ENCODE results near the gene SMURF2. TPM values are rescaled to one million over a fixed set of nuclear protein-coding genes. Genes with fewer than 3 reads are reported as not detected.
A peak's percentile ranks its signal among the peaks of the same experiment; 100 is the strongest.
"Not testable (repeated sequence)": the region's sequence is repeated elsewhere in the genome, so short reads cannot be mapped to it uniquely, and the experiment has no call there.

SMURF2 gene
- polyA plus RNA-seq, 12 donors: 15.4 to 34.8 (median 28.7) TPM; not detected in 1

- DNase-seq: not testable (repeated sequence)
These were observed 6.0 kb upstream of the SMURF2 start for GRCh38 chr17:64667807-64668721.

GRCh38 chr17:64664299-64664981, 2.3 kb upstream of the SMURF2 start:
- not testable (repeated sequence) for DNase-seq

- DNase-seq: not testable (repeated sequence)
These were observed 1.7 kb upstream of the SMURF2 start for GRCh38 chr17:64663836-64664235.

GRCh38 chr17:64662774-64663367, 764 bp upstream of the SMURF2 start:
- DNase-seq: no peak

DNA sequence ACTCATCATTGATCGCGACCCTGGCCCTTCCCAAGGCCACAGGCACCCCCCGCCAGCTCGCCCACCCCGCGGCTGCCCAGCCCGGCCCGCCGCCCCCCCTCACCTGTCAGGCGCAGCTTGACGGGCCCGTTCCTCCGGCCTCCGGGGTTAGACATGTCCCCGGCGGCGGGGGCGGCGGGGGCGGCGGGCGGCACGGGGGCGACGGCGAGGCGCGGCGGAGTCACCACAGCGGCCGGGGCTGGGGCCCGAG, 456 bp downstream of the SMURF2 start:
- no peak for DNase-seq

DNA sequence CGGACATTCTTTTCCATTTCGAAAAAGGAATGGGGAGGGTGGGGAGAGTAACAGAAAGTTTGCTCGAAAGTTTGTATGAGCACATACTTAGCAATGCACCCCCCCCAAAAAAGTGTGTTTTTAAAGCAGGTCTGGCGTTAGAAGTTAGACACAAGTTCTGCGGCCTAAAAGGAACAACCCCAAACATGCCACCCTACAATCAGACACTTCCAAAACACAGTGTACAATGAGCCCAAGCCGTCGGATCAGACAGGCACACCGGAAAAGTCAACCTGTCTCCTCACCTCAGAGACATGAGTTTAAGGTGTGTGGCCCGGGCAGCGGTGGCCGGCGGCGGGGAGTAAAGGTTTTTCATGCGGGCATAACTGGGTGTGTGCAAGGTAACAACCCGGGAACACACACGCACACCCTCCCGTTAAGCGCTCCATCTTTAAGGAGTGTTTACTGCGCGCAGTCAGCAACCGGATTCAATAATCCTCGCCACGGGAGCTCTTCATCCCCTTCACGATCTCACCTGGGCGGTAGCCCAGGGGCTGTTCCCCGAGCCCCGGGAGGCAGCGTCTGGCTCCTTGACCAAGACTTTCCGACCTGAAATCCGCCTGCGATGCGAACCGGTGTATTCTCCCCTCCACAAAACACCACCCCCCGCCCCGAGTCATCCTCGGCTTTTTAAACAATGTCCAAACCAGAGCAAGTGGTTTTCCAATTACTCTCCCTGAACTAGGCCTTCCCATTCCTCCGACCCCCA, 955 bp downstream of the SMURF2 start:
- peak; percentile 24 for DNase-seq

DNA sequence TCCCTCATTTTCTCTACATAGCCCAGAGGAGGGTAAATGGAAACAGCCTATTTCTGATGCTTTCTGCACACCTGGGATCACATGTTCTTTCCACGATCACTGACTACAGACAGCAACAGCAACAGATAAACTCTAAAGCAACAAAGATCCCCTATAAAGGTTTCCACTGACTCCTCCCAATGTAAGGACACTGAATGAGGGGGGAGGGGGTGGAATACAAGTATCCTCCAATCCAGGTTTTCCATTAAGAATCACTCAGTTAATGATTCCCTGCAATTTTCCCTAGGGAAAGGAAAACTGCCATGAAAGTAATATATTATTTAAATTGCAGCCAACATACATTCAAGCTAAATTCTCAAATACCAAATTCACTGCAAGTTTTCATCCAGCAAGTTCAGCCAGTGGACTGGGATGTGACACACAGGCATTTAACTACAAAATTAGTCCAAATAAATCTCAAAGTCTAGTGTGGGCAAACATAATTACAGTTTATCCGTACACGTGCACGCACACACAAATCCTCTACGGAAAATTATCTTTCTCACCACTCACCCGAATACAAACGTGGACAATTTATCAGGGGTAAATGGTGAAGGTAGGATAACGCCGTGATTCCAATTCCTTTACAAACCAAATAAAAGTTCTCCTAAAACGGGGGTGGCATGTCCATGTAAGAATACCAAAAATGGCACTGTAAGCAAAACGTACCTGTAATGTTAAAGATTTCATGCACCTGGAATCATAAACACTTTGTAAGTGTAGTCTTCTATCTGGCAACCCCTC, 1.7 kb downstream of the SMURF2 start:
- DNase-seq: peak; percentile 17

DNA sequence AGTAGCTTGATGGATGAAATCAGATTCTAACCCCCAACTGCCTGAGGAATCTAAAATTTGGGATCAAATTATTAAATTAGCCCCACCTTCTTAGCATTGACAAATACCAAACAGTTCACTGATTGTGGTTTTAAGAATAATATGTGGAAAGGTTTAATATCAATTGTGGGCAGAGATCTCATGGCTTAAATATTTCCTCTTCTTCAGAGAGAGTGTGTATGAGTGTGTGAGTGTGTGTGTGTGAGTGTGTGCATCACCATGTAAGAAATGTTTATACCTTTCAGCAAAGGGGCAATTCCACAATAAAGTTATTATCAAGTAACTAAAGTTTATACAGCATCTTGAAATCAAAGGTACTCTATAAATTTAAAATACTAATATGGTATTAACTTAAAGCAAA, 3.2 kb downstream of the SMURF2 start:
- no peak for DNase-seq

- DNase-seq: no peak
These were observed 4.4 kb downstream of the SMURF2 start for GRCh38 chr17:64657610-64658125.

DNA sequence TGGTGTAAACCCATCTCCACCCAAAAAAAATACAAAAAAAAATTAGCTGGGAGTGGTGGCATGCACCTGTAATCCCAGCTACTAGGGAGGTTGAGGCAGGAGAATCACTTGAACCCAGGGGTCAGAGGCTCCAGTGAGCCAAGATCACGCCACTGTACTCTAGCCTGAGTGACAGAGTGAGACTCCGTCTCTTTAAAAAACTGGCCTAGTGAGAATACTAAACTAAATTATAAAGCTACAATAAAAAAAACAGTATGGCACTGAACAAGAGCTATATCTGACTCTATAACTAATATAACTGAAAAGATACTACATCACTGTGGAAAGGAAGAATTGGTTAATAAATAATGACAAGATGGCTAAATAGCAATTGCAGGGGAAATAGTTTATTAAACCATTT, 6.4 kb downstream of the SMURF2 start:
- no peak for DNase-seq

DNA sequence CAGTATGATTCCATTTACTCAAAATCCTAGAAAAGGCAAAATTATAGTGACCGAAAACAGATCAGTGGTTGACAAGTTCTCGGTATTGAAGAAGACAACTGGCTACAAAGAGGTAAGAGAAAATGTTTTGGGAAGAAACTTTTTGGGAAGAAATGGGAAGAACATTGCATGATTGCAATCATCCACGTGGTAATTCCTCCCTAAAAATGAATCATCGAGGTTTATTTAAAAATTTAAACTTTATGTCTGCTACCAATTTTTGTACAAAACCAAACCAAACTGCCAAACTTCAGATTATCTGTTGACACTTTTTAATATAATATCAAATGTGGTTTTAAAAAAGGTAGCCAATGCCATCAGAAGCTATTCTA, 8.1 kb downstream of the SMURF2 start:
- DNase-seq: no peak

DNA sequence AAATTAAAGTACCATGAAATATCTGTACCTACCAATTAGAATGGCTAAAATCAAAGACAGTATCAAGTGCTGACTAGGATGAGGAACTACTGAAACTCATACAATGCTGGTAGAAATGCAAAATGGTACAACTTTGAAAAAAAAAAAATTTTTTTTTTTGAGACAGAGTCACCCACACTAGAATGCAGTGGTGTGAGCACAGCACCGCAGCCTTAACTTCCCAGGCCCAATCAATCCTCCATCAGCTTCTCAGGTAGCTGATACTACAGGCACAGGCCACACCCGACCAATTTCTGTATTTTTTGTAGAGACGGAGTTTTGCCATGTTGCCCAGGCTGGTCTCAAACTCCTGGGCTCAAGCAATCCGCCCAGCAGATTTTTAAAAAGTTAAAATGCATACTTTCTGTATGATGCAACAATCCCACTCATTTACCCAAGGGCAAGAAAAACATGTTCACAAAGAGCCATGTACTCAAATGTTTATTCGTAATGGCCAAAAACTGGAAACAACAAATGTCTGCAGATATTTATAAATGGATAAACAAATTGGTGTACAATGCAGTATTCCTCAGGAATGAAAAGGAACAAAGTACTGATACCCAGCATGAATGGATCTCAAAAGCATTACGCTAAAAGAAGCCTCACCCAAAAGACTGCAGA, 8.7 kb downstream of the SMURF2 start:
- no peak for DNase-seq

DNA sequence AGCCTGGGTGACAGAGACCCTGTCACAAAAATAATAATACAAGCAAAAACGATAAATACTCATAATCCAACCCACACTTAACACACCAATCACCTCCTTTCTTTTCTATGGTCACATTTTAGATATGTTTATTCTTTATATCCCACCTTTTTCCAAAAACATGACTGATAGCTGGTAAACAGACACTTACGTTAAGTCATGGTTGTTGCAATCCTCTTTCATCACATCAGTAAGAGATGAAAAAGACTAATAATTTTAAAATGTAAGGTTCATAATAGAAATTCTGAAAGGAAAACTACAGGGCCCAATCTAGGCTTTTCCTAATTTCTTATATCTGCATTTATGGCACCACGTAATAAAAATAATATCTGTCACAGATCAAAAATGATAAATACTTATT, 10.2 kb downstream of the SMURF2 start:
- no peak for DNase-seq

- DNase-seq: no peak
These were observed 13.9 kb downstream of the SMURF2 start for GRCh38 chr17:64648234-64648633.

DNA sequence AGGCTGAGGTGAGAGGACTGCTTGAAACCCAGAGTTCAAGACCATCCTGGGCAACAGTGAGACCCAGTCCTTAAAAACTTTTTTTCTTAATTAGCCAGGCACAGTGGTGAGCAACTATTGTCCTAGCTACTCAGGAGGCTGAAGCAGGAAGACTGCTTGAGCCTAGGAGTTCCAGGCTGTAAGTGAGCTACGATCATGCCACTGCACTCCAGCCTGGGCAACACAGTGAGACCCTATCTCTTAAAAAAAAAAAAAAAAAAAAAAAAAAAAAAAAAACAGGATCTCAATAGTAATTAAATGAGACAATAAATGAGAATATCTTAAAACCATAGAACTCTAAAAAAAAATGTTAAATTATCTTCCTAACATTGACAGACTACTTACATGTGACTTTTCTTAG, 14.3 kb downstream of the SMURF2 start:
- no peak for DNase-seq

DNA sequence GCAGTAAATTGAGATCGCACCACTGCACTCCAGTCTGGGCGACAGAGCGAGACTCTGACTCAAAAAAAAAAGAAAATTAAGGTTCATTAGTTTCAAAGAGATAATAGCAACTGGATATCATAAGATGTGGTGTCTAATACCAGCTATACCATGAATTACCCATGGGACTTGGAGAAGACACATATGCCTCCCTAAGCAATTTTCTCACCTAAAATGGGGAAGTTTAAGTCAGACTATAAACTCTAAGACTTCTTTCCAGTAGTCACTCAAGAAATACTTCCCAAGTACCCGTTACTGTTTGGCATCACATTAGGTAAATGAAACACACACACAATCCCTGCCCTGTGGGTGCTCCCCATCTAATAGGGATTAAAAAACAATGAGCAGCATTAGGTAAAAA, 22.6 kb downstream of the SMURF2 start:
- no peak for DNase-seq

GRCh38 chr17:64638552-64639203, 23.4 kb downstream of the SMURF2 start:
- DNase-seq: no peak

GRCh38 chr17:64635647-64636305, 26.3 kb downstream of the SMURF2 start:
- no peak for DNase-seq

DNA sequence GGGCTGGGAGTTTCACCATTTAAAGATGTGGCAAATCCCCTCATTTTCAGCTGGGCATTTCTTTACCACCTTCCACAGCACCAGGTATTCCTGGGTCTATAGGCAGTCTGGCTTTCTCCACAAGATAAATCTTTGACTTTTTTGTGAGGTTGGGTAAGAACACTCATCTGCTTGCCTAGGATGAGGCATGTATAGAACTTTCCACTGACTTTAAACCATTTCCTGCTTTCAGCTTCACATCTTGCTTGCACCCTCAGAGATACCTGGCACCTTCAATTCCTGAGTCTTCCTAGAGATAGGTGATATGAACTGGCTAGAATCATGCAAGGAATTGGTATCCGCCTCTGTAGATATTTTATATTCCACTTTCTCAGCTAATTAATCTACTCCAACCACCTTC, 27.9 kb downstream of the SMURF2 start:
- no peak for DNase-seq

DNA sequence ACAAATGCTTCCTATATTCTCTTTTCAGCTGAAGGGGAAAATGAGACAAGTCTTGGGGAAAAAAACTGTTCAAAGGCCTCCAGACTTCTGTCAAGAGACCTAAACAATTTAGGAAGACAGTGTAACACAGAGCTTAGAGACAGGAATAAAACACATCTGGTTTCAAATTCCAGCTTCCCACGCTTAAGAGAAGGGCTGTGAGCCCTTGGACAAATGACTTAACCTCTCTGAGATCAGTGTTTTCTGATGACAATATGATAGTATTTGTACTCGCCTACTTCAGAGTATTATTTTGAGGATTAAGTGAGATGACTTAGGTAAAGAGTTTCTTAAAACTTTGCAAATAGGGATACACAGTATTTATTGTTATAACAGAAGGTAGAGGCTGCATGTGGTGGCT, 29.5 kb downstream of the SMURF2 start:
- no peak for DNase-seq
